GM12864 (cell line): Measurements from ENCODE around the gene AMZ1.

Experiments
- DNase-seq: peaks from one replicate; pipeline ENCODE4 v3.0.0-alpha.2; 2011; ENCODE audit warnings: low read depth
- H3K4me3 ChIP-seq: 2 replicates; pipeline ENCODE4 v1.5.1; 2011; ENCODE audit warnings: mild to moderate bottlenecking, low read depth, low read length, control low read depth
- CTCF ChIP-seq: IDR thresholded peaks from 2 replicates; pipeline ENCODE4 v1.5.1; 2011; ENCODE audit warnings: low read depth, mild to moderate bottlenecking, moderate library complexity, low read length, control low read depth, inconsistent platforms; ENCODE audit errors: missing control alignments

The AMZ1 gene

GRCh38 chr7:2716488-2716887 lies 28.5 kb downstream of the AMZ1 start:
- H3K4me3 ChIP-seq: no peak overlapping the region
- no peak for DNase-seq
- TF ChIP-seq CTCF: no peak

GRCh38 chr7:2716906-2717292 lies 28.9 kb downstream of the AMZ1 start:
- H3K4me3 ChIP-seq: no peak overlapping the region
- no peak for TF ChIP-seq CTCF
- no peak for DNase-seq

GRCh38 chr7:2717293-2718261 lies 29.6 kb downstream of the AMZ1 start:
- TF ChIP-seq CTCF: no peak
- no peak overlapping the region for H3K4me3 ChIP-seq
- no peak for DNase-seq

GRCh38 chr7:2718296-2718965 lies 30.4 kb downstream of the AMZ1 start:
- no peak overlapping the region for H3K4me3 ChIP-seq
- DNase-seq: no peak
- no peak for TF ChIP-seq CTCF

DNA sequence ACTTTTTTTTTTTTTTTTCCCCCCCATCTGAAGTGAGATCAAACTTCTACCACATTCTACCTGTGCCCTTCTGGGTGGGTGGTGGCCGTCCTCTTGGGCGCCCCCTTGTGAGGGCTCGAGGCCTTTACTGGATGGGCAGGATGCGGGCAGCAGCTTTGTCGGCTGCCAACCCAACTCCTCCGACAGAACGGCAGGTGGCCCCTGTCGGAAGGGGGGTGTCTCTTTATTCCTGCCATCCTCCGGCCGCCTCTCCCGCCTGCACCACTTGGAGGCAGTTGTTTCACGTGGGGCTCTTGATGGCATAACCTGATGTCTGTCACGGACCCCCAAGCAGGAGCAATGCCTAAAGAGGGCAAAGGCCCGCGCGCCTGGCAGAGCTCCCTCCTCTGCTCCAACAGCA lies 31.0 kb downstream of the AMZ1 start:
- no peak overlapping the region for H3K4me3 ChIP-seq
- no peak for DNase-seq
- peak; percentile 67 for TF ChIP-seq CTCF

DNA sequence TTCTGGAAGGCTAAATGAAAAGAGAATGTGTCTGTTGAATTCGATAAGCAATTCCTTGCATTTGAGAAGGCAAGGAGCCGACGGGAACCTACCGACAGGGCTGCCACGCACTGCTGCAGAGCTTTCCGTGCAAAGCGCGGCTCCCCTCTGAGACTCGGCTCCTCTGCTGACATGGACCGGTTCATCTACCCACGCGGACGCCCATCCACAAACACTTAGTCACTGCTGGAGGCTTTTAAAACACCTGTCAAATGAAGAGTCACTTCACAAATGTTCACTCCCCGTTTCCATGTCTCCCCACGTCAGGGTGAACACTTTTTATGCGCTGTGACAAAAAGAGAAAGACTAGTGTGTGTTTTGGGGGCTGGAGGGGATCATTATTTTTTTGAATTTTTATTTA lies 32.0 kb downstream of the AMZ1 start:
- no peak for DNase-seq
- TF ChIP-seq CTCF: no peak
- no peak overlapping the region for H3K4me3 ChIP-seq
